Fibroblast of lung (primary cell): ENCODE data around the gene SPARC.

Experiments used
- EZH2 ChIP-seq: IDR thresholded peaks from 2 replicates; pipeline ENCODE4 v1.5.1; 2012; ENCODE audit warnings: low read length, control low read depth, mild to moderate bottlenecking; ENCODE audit errors: missing control alignments
- TF ChIP-seq, protein P1 (sequence below), 2 donors: IDR thresholded peaks in 1 of 2; conservative IDR thresholded peaks in 1 of 2; 1 replicate in 1 of 2; 2 replicates in 1 of 2; pipeline ENCODE4 v1.5.1; 2011 to 2012; ENCODE audit warnings: low read length in 2 of 2, control low read depth in 1 of 2, inconsistent platforms in 1 of 2, low read depth in 1 of 2, mild to moderate bottlenecking in 1 of 2

DNA sequence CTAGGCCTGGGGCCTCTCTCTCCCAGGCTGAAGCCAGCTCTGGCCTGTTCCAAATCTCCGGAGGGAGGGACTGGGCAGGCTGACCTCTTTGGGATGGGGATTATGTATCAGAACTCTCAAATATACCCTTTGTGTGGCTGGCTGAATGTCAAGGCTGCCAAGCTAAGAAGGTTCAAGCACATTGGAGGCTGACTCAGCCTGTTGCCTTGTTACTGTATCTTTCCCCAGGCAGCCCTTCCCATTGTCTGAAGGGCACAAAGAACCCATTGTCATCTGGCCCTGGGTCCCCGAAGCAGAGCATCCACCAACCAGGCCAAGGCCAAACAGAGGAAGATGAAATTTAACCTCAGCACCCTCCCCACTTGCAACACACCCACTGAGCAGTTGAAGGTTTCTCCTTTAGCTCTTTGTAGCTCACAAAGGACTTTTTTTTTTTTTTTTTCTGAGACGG lies 7.3 kb upstream of the SPARC start:
- TF ChIP-seq, protein P1, sequence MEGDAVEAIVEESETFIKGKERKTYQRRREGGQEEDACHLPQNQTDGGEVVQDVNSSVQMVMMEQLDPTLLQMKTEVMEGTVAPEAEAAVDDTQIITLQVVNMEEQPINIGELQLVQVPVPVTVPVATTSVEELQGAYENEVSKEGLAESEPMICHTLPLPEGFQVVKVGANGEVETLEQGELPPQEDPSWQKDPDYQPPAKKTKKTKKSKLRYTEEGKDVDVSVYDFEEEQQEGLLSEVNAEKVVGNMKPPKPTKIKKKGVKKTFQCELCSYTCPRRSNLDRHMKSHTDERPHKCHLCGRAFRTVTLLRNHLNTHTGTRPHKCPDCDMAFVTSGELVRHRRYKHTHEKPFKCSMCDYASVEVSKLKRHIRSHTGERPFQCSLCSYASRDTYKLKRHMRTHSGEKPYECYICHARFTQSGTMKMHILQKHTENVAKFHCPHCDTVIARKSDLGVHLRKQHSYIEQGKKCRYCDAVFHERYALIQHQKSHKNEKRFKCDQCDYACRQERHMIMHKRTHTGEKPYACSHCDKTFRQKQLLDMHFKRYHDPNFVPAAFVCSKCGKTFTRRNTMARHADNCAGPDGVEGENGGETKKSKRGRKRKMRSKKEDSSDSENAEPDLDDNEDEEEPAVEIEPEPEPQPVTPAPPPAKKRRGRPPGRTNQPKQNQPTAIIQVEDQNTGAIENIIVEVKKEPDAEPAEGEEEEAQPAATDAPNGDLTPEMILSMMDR (conservative IDR thresholded peaks at IDR 0.05 in 1 of 2, IDR thresholded peaks at IDR 0.05 in 1 of 2; ENCODE audit: low read depth in 1 of 2, low read length in 2 of 2) = no peak
- no peak for TF ChIP-seq EZH2
